Activated T-cell treated with anti-CD3 and anti-CD28 coated beads, Interleukin-2, amount 50 U/mL, for 48 hours (primary cell): ENCODE results near the gene PUS10.
"Not testable (repeated sequence)": the region's sequence is repeated elsewhere in the genome, so short reads cannot be mapped to it uniquely, and the experiment has no call there.

ENCODE experiments used
- DNase-seq, 2 experiments: peaks; one replicate each; pipeline ENCODE4 v3.0.0-alpha.2; 2020

Gene PUS10

DNA sequence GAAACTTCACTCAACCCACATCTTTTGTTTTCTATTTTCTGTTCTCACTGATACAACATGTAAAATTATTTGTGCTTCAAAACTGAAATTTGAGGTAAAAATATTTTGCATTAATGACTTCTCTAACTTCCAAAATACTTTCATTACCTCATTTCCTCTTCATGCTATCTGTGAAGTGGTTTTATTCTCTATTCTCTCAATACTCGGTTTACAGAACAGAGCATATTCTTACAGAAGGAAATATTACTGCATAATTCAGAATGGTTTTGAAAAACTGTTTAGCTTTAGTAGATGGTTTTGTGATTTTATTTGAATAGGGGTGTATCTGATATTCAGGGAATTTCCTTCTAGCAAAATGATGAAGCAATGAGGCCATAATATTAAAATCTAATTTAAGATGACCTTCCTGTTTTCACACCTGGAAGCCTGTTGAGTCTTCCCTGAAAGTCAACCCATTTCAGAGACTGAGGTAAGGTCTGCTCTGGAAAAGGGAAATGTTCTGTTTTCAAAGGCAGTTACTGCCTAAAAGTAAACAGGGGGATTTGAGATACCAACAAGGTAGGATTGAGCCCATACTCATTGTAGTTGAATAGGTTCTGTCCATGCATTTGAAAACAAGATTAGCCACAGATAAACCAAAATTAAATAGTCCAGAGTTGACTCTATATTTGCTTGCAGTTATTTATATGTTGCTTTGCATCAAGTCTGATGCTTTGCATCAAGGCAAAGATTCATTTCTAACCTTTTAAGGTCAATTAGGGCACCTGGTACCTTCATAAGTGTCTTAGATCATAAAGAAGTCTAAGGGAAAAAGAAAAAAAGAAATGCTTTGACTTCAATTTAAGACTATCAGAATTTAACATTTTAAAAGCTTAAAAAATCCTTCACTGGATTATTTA is 51.3 kb downstream of the PUS10 start:
- no peak for DNase-seq

DNA sequence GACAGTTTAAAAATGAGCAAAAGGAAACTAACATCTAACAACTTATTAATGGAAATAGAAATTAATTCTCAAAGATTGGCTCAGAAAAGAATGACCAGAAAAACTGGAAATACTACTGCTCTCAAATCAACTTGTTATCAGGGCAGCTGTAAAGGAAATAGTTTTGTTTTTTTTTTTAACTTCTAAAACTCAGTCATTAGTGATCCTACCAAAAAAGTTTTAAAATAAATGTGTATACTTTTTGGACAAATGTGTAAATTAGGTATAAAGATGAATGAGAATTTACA is 52.6 kb downstream of the PUS10 start:
- DNase-seq: no peak

DNA sequence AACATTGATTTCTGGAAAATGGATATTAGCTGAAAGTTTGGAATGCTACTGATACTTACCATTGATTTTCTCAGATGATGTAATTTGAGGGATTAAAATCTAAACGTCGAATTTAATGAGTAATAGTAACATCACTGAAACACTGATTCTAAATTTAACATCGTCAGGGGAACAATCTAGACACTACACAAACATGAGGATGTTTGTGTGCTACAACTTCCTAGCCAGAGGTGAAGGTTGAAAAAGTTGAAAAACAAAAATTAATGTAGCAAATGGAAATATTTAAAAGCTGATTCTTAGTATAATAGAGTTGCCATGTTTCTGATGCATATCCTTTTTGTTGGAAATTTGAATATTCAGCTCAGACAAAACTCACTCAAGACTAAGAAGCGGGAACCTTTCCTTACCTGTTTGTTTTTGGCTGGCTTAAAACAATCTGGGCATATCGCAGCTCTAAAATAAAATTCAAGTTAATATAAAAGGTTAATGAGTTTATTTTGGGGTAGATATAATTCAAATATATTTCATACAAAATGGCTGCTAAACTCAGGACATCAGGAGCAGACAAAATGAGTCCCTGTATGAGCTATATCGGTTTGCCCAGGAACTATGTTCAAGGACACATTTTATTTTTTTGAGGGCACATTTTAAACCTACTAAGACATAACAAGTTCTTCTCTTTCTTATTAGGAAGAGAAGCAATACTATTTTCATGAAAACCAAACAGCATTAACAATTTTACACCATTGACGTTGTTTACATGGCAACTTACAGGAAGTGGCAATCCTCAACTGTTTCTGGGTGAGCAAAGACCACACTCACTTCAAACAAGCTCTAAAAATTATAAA is 53.2 kb downstream of the PUS10 start:
- DNase-seq: no peak

DNA sequence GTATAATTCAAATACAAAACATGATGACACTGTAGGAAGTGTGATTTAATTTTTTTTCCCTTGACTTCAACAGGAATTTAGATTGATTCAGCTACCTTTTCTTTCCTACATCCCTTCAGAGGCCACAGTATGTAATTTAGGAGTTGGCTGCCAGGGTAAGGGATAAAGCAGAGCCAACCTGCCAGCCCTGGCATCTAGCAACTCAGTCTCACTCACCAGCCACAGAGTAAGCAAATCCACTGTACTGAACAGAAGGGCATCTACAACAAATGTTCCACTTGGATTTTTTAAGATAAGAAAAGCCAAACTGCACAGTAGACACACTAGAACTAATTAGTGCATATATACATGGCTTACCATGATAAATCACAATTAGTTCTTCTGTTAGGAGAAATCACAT is 54.9 kb downstream of the PUS10 start:
- no peak for DNase-seq

DNA sequence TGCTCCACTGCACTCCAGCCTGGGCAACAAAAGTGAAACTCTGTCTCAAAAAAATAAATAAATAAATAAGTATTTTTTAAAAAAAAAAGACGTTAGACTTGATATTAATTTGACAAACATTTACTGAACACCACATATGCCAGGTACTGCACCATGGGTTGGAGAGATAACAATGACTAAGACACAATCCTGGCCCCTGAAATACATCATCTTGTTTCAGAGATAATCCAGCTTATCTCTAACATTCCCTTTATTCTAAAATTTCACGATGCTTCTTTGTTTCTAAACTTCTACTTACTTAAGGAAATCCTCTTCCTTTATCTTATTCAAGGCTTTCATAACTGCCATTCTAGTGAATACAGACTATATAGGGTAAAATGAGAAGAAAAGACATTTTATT is 55.5 kb downstream of the PUS10 start:
- no peak for DNase-seq

DNA sequence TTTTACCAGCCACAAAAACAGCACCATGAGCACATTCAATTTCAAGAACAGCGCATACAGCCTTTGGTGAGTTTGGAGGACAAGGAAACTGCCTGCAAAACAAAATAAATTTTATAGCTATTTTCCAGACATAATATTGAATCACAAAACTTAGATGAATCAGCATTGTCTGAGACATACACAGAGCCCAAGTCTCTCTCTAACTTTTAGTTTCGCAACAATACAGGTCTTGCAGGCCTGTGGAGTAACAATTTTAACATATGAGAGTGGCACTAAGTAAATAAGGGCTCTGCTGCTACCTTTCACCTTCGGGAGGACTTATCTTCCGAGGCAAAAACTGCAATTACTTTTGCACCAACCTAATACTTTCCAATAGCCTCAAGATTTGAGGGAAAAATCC is 56.6 kb downstream of the PUS10 start:
- DNase-seq: no peak

DNA sequence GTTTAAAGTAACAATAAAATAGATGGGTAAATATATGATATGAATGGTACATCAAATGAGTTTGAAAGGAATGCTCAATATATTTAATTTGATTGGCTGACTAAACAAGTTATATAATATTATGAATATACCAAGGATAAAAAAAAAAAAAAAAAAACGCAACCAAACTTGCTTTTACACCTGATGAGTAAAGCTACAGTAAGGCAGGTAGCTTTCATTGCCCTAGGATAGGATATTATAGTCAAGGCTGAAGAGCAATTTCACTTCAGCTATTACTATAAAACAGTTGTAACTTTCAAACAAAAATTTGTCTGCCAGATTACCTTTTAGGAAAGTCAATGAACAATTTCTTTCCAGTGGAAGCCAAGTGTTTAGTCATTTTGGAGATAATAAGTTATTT is 57.3 kb downstream of the PUS10 start:
- DNase-seq: no peak

DNA sequence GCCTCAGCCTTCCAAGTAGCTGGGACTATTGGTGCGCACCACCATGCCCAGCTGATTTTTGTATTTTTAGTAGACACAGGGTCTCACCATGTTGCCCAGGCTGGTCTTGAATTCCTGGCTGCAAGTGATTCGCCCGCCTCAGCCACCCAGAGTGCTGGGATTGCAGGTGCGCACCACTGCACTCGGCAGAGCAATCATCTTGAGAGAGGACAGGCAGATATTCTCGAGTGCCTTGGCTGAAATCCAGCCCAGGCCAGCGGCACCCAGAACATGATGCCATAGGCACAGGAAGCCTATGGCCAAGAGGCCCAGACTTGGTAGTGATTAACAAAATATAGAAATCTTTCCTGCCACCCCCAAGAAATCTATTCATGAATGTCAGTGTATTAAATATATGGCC is 58.6 kb downstream of the PUS10 start:
- no peak for DNase-seq

DNA sequence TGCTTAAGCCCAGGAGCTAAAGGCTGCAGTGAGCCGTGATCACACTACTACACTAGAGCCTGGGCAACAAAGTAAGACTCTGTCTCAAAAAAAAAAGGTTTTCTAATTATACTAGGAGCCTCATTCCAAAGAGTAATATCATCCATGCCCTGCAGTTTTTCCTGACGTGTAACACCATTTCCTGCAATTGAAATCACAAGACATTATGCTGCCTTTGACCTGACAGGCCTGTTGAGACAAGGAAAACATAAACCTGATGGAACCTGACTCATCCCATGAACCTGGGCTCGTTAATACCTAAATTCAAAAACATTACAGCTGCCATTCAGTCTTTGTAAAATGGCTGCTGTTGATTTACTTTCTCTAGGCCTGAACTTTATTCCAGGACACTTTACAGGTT is 59.3 kb downstream of the PUS10 start:
- DNase-seq: no peak

DNA sequence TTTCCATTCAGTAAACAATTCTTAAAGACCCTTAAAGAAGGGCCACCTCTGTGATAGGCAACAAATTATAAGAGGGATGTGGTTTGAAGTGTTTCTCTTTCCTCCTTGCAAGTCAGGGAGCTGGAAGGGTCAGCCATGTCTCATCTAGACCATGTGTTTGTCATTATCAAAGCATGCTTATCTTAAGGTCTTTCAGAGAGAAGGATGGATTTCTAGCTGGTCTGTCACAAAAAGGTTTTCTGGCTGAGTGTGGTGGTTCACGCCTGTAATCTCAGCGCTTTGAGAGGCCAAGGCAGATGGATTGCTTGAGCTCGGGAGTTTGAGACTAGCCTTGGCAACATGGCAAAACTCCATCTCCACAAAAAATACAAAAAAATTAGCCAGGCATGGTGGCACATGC is 59.7 kb downstream of the PUS10 start:
- no peak for DNase-seq

DNA sequence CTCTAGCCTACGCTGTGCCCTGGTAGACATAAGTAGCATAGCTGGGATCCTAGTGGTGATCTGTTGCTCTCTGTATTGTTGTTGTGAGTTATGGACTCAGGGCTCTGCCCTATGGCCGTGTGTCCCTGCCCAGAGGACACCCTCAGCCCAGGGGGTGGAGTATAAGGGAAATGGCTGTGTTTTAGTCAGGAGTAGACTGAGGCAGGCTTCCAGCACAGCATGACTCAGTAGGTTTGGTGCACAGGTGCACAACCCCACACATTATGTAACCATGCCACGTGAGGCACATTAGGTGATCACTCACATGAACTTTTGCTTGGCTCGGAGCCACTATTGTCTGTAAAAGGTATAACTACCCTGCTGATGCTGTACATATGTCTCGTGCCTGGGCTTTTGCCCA is 60.4 kb downstream of the PUS10 start:
- DNase-seq: no peak

DNA sequence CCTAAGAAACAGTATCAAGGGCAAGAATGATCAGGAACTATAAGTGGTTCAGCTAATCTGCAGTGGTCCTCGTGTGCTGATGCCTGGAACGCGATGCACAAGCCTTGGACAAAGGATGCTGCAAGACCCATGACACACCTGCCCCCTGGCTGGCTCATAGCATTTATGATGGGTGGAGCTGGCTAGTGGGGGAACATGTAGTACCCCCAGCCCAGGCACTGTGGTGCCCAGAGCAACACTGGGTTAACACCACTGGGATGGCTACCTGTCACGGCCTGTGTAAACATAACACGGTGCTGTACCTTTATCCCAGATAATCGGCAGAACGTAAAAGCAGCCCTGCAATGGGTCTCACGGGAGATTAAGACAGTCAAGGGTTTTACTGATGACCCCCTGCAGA is 60.8 kb downstream of the PUS10 start:
- no peak for DNase-seq

DNA sequence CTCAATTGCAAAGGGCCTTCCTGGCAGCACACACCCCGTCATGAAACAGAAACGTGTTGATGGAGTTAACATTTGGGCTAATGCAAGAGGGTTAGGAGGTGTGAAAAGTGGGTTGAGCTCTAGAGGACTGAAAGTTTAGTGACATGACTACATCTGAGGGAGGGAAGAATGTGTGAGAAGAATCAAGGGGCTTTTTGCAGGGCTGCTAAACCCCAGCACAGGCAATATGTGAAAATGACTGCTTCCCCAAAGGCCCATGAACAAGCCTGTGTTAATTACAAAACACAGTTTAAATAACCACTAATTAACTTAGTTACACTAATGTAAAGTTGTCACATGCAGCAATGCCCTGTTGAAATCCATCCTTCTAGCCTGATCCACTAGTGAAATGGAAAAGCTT is 63.9 kb downstream of the PUS10 start:
- no peak for DNase-seq

DNA sequence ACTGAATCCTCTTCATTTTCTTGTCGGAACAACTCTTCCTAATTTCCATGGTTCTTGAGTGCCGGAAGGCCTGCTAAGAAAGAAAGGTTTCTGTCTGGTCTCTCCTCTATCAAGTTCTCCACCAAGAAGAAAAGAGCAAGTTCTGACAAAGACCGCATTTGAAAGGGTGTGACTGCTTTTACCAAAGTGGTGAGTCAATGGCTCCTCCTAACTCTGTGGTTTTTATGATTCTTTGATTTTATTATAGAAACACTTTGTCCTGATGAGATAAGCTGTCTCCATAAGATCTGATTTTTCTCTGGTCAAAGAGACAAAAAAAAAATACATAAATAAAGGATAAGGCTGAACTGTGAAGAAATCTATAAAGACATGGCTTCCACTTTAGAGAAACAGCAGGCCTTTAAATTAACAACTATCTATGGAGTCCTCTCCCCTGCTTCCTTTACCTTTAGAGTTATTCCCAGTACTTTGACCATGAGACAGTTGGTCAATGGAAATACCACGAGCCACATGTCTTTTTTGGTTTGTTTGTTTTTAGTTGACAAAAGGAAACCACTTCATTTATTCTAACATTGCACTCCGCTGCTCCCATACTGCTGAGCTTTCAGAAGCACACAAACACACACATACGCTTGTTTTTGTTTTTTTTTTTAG is 69.0 kb downstream of the PUS10 start:
- DNase-seq: no peak

DNA sequence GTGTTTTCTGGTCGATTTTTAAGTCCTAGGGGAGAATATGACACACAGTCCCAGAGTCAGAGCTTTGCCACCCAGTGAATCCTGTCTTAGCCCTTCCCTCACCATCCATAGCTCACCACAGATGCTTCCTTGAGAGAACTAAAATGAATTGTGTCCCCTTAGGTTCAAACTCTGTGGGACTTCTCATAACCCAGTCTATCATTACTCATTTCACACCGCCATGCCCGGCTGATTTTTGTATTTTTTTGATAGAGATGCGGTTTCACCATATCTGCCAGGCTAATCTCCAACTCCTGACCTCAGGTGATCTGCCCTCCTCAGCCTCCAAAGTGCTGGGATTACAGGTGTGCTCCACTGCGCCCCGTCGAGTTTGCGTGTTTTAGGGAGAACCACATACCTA is 69.9 kb downstream of the PUS10 start:
- no peak for DNase-seq

DNA sequence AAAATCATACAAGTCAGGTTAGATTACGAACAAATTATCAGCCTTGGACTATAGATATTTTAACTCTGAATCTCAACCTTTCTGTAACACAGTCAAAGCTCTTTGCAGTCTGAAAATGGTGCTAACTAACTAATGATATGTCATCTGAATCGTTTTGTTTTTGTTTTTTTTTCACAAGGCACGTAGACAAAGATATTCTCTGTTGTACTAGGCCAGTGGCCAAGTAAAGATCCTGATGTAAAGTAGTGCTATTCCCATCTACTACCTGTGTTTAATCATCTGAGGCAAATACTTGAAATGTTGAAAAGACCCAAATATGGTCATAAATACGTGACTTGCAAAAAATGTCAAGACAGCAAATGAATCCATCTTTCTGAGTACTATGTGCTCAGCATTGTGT is 71.0 kb downstream of the PUS10 start:
- DNase-seq: no peak

DNA sequence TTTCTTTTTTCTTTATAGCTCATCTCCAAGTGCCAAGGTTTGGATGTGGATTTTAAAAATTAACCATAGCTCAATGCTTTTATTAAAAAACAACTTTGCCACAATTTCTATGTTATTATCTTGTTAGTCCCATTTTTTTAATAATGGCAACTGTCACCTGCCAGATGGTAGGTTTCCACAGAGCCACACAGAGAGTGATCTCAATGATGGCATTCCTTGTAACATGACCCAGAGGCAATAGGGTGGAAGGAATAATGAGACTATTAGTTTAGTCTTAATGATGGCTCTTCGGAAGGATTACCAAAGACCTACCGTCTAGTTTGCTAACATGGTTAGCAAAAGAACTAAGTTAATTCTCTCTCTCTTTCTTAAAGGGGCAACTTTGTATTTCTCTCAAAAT is 72.7 kb downstream of the PUS10 start:
- DNase-seq: no peak

DNA sequence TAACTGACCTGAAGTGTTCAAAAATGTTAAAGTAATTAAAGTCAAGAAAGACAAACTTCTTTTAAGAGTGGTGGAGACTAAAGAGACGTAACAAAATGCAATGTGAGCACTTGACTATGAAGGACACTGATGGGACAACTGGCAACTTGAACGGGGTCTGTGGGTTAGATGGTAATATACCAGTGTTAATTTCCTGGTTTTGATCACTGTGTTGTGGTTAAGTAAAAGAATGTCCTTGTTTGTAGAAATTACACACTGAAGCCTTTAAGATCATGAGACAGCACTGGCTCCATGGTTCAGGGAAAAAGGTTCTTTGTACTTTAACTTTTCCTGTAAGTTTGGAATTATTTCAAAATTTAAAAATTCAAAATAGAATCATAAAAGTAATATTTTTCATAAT is 78.4 kb downstream of the PUS10 start:
- DNase-seq: no peak

DNA sequence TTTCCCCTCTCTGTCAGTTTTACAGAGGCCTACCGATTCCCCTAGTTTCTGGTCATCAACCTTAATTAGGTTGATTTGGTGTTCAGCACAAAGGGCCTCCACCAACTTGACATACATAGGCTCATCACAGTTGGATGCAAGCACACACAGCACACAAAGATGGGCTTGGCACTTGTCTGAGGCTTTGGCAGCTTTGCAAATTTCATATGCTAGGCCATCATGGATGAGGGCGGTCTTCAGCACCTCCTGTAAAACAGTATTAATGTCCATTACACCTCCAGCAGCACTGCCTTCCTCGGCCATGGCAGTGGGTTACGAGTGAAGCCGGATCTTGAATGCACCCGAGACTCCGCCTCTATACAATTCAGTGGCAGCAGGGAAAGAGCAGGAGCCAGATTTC is 79.8 kb downstream of the PUS10 start:
- DNase-seq: no peak

DNA sequence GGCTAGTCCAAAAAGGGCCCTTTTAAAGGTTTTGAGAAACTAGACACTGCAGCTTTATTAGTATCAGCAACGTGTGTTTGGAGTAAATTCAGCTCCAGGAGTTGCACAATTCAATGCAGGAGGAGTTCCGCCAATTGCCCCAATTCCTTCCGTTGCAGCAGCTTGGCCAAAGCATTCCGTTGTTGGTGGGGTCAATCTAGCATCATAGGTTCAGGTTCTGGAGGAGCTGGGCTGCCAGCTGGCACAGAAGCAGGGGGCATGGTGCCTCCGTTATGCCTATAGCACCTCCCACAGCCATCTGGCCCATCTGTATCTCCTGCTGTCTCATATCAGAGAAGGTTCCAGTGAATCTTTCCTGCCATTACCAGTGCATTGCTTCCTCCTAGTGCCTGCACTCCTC is 81.3 kb downstream of the PUS10 start:
- no peak for DNase-seq

DNA sequence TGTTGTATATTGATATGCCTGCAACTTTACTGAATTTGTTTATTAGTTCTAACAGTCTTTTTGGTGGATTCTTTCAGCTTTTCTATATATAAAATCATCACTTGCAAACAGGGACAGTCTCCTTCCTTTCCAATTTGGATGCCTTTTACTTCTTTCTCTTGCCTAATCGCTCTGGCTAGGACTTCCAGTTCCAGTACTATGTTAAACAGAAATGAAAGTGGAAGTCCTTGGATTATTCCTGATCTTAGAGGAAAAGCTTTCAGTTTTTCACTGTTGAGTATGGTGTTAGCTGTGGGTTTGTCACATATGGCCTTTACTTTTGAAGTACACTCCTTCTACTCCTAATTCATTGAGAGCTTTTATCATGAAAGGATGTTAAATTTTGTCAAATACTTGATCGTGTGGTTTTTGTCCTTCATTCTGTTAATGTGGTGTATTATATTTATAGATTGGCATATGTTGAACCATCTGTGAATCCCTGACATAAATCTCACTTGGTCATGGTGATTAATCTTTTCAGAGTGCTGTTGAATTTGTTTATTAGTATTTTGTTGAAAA is 83.8 kb downstream of the PUS10 start:
- no peak for DNase-seq

DNA sequence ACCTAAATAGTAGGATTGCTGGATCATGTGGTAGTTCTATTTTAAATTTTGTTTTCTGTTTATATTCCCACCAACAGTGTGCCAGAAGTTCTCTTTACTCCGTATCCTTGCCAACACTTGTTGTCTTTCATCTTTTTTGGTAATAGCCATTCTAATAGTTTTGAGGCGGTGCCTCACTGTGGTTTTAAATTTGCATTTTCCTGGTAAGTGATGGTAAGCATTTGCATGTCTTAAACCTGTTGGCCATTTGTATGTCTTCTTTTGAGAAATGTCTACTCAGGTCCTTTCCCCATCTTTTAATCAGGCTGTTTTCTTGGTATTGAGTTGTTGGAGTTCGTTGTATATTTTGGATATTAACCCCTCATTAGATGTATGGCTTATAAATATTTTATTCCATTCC is 85.1 kb downstream of the PUS10 start:
- DNase-seq: no peak

DNA sequence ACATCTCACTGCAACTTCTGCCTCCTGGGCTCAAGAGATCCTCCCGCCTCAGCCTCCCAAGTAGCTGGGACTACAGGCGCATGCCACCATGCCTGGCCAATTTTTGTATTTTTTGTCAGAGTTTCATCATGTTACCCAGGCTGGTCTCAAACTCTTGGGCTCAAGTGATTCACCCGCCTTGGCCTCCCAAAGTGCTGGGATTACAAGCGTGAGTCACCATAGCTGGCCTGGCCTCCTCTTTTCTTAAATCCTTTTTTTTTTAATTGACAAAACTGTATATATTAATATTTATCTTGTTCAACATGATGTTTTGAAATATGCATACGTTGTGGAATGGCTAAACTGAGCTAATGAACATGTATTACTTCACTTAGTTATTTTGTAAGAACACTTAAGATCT is 86.0 kb downstream of the PUS10 start:
- DNase-seq: not testable (repeated sequence)
